Hematopoietic multipotent progenitor cell treated with erythropoietin and hydrocortisone succinate and interleukin-3 and kit ligand, for 4 days (in vitro differentiated cells): ENCODE data around the gene GREB1.

Experiments used
- DNase-seq: peaks from one replicate; pipeline ENCODE4 v3.0.0-alpha.2; 2015

Gene GREB1

DNA sequence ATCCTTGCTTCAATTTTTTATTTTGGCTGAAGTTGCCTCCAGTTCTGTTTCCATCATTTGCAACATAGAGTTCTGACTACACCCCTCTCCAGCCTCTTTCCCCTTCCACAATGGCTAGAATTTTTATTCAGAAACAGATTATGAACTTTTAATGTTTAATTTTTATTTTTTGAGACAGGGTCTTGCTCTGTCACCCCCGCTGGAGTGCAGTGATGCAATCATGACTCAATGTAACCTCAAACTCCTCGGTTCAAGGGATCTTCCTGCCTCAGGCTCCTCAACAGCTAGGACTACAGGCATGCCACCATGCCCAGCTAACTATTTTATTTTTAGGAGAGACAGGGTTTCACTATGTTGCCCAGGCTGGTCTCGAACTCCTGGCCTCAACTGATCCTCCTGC, 133.3 kb downstream of the GREB1 start:
- DNase-seq: no peak

DNA sequence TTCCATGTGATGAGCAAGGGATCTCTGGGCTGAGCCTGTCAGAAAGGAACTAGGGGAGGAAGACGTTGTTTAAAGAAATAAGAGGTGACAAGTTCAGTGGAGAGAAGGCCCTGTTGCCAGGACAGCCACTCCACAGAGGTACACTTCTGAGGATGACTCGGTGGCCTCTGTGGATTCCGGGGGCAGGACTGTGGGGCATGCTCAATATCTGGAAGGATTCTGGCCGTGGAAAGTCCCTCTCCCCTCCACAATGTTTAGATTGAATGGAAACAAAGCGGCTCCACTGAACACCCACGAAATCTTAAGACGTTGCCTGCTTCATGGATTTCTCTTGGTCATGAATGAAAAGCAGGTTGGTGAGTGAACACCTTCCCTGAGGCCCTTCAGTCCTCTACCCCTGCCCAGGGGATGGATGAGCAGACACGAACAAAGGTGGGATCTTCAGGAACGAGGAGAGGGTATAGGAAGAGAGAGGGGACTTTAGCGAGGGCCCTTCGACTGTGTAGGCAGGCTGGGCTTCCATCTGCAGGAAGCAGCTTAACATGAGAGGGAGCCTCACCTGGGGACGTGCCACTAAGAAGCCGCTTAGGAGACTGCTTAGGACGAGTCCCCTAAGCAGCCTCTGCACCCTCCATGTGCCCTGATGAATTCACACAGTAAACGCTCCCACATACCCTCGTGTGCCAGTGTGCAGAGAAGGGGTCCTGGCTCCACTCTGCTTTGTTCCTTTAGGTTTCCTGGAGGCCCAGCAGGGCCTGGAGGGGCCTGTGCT, 134.2 kb downstream of the GREB1 start:
- no peak for DNase-seq

DNA sequence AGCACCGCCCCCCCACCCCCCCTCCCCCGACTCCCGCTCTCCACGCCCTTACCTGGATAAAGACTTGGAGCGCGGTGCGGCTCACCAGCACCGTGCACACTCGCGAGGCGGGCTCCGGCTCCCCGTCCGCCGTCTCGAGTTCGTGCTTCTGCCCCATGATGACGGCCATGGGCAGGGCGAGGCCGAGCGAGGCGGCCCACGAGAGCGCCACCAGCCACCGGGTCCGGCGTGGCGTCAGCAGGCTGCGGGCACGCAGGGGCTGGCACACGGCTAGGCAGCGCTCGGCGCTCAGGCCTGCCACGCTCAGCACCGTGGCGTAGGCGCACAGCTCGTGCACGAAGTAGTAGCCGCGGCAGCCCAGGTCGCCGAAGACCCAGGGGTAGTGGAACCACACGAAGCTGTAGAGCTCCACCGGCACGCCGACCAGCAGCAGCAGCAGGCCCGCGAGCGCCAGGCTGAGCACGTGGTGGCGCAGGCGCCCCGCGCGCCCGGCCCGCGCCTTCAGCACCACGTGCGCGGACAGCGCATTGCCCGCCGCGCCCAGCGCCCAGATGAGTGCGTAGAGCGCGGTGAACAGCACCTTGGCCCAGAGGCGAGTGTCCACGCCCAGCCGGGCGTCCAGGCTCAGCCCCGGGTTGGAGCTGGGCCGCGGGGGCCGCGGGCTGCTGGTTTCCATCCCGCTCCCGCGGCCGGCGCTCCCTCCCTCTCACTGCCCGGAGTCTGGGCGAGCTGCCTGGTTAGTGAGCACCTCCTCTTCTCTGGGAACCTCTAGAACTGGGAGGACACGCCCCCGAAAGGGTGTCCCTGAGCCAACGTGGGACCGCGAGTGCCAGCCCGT, 135.8 kb downstream of the GREB1 start, which contains the start of gene NTSR2:
Gene NTSR2 (minus strand): TSS at position 742 of the 838 bp plus-strand sequence. CDS start 66 bp downstream, at position 676.
- DNase-seq: peak; percentile 82

DNA sequence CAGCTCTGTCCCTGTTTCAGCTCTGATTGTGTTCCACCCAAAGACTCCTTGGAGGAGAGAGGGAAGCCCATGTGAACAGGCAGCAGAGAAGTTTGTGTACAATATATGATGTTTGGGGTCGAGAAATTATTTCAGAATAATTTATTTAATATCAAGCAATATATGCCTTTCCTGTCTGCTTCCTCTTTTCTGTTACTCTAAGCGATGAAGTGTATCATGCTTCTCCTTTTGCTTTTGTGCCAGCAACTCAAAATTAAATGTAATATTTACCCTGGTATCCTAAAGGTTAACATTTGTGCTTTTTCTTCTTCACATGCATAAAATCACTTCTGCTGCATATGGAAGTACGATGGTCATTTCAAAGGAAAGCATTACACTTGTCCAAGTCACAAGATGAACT, 138.6 kb downstream of the GREB1 start:
- no peak for DNase-seq

DNA sequence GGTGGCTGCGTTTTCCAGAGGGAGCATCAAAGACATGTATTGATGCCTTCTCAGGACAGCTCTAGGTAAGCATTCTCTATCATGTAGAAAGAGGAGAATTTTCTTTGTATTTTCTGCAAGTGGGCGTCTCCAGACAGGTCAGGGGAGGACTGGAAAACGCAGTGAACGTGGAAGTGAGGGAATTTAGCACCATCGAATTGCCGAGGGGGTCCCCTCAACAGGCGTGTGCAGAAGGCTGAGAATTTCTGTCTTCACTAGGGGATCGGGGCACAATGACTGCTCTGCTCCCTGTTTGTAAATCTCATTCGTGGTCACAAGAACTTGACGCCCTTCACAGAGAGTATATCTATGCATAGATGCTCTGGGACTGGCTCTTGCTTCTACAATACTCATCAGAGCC, 141.1 kb downstream of the GREB1 start:
- no peak for DNase-seq

DNA sequence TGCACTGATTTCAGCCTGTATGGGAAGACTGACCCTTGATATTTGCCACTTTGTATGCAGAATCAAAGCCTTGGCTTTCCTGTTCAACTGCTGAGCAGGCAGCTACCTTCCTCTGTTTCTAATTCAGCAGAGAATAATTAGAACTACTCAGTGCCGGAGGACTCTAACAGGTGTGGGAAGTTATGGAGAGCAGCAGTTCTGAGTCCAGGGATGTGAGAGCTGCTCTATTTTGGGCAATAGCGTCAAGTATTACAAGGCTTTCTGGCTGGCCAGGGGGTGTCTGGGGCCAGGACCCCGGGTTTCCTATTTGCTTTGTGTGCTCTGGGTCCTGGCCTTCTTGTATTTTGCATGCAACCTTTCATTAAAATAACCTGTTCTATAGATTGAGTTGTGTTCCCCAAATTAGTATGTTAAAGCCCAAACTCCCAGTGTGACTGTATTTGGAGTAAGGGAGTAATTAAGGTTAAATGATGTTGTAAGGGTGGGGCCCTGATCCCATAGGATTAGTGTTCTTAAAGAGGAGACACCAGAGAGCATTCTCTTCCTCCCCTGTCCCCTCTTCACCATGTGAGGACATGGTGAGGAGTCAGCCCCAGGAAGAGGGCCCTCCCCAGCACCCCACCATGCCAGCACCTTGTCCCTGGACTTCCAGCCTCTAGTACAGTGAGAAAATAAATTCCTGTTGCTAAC, 141.7 kb downstream of the GREB1 start:
- DNase-seq: no peak

DNA sequence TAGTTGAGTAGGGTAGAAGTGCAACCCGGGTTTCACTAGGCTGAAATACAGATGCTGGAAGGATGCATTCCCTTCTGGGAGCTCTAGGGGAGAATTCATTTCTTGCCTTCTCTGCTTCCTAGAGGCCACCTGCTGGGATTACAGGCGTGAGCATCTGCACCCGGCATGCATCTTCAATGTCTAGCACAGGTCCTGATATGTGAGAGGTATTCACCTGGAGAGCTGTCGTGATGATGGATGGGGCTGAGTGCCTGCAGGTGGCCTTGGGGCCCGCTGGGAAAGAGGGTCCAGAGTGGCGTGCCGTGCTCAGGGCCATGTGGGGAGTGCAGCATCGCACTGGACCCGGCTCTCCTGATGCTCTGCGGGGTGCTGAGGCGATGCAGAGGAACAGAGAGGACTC, 142.8 kb downstream of the GREB1 start:
- DNase-seq: no peak

DNA sequence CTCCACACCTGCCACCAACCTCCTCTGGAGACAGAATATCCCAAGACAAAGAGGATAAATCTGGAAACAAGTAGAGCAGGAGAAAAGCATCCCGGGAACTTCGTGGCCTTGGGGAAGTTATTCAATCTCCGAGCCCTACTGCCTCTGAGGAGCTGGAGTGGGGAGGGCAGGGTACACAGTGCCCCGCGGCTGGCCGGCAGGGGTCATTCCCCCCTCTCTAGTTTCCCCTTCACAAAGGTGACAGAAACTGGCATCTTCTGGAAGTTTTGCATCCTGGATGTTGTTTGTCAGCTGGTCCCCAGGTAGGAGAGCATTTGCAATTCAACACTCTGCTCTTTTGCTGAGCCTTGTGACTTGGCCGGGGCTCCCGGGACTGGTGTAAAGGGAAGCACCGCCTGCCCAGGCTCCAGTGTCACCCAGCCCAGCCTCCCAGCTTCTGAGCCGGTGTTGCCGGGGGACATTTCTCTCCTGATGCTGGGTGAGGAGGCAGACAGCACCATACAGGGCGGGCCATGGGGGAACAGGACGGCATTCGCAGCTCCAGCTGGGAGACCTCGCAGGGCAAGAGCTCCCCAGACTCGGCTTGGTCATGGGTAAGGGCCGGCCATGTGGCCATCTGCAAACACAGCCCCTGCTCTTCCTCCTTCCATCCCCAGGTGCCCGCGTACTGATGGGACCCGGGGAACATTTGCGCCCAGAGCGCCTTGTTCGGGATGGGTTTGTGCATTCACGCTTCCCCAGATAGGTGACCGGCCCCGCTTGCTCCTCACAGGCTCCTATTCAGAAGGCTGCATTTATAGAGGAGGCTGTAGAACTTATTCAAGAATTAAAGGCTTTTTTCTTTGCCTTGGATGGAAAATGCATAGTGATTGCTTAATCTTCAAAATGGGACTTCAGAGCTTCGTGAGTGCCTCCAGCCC, 143.6 kb downstream of the GREB1 start:
- DNase-seq: no peak

DNA sequence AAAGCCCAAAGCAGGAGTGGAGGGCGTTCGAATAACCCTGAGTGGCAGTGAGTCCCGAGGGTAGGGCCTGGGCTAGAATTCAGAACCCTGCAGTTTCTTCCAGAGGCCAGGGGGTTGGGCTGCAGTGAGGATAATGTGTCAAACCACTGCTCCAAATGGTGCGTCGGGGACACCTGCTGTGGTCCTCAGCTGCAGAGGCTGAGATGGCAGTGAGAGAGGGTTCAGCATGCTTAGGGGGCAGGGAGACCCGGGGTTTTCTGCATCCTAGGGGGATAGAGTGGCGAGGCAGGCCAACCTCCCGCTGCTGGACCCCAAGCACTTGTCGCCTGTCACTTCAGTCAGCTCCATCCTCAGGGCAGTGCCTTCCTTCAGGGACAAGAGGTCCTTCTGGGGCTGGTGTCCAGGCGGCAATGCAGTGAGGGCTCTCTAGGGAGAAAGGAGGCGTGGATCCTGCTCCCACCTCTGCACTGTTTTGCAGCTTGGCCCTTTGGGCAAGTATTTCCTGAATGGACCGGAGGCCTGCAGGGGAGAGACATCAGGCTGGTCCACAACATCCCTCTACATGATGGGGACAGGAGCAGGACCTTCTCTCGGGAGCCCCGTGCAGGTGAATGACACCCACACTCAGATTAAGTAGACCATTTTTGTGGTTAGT, 144.6 kb downstream of the GREB1 start:
- DNase-seq: no peak

DNA sequence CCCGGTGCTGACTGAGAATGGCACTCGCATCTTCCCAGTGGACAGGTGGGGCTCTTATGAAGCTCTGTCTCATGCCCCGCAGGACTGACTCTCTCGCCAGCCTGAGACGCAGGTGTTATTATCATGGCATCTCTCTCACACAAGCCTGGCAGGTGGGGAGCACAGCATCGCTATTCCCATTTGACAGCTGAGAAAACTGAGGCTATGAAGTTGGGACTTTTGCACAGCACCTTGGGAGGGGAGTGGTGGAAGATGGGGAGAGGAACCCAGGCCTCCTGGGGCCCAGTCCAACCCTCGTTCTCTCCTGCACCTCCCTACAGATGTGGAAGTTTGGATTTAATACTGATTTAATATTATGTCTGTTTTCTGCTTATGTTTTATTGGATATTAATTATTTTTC, 145.2 kb downstream of the GREB1 start:
- no peak for DNase-seq

DNA sequence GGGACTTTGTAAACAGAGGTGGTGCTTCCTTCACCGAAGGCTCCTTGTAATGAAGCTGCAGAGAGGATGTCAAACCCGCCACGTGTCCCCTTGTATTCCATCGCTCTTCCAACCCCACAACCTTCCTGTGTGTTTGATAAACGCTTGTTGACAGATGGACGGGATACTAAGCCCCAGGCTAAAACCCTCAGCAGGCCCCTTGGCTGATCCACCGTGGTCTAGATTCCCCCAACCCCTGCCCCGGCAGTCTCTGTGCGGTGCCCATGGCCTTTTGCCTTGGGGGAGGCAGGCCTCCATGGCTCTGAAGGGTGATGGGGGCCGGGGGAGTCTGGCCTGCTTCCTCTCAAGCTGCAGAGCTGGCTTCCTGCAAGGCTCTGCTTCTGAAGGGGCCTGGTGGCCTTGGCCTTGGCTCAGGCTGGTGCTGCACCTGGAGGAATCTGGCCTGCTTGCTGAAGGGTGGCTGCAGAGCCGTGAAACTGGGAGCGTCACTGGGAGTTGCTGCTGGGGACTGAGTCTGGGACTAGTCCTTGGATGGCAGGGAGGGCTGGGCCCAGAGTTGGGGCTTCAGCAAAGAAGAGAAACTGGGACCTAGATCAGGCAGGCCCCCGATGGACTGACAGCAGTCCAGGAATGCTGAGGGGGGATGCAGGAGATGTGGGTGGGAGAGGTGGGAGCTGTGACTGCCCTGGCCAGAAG, 145.8 kb downstream of the GREB1 start:
- no peak for DNase-seq

DNA sequence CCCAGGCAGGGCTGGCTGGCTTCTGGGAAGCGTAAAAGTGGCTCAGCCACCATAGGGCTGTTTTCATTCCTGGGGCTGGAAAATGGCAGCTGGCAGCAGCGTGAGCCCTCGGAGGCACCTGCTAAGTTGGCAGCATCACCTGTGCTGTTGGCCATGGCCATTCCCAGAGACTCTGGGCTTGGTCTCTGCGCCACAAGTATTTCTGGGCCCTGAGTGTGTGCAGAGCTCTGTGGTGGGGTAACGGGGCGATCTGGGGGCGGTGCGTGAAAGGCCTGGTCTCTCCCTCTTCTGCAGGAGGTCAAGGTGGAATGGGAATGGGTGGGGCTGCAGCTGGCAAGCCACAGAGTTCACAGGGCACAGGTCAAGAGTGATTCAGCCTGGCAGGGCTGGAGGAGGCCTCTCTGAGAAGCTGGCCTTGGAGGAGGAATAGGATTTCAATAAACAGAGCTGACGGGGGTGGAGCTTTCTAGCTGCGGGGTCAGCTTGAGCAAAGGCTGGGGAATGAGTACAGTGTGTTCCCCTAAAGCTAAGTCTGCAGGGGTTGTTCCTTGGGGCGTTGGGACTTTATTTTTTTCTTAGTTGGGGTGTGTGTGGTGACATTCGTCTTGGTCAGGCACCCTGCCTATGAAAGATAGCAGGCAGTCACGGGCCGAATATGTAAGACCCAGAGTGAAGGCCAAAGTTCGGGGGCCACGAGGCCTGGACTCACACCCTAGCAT, 146.5 kb downstream of the GREB1 start:
- DNase-seq: no peak

DNA sequence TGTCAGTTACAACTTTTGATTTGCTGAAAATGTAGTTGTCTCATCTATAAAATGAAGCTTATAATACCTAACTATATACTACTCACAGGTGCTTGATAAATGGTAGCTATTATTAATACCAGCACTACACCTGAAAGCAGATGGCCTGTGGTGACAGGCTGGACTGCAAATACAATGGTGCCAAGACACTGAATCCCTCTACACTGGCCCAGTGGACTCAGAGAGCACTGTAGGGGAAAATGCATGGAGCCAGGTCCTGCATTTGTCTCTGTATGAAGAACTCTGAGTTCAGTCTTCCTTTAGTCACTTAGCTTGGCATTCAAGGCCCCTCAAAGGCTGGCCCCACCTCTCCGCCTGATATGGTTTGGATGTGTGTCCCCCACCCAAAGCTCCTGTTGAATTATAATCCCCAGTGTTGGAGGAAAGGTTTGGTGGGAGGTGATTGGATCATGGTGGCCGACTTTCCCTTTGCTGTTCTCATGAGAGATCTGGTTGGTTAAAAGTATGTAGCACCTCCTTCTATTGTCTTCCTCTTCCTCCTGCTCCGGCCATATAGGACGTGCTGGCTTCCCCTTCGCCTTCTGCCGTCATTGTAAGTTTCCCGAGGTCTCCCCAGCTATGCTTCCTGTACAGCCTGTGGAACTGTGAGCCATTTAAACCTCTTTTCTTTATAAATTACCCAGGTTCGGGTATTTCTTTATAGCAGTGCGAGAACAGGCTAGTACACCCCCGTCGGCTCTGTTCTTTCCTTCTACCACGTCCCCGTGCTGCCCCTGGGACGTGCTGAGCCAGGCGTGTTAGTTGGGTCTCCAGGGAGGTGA, 147.3 kb downstream of the GREB1 start:
- no peak for DNase-seq

DNA sequence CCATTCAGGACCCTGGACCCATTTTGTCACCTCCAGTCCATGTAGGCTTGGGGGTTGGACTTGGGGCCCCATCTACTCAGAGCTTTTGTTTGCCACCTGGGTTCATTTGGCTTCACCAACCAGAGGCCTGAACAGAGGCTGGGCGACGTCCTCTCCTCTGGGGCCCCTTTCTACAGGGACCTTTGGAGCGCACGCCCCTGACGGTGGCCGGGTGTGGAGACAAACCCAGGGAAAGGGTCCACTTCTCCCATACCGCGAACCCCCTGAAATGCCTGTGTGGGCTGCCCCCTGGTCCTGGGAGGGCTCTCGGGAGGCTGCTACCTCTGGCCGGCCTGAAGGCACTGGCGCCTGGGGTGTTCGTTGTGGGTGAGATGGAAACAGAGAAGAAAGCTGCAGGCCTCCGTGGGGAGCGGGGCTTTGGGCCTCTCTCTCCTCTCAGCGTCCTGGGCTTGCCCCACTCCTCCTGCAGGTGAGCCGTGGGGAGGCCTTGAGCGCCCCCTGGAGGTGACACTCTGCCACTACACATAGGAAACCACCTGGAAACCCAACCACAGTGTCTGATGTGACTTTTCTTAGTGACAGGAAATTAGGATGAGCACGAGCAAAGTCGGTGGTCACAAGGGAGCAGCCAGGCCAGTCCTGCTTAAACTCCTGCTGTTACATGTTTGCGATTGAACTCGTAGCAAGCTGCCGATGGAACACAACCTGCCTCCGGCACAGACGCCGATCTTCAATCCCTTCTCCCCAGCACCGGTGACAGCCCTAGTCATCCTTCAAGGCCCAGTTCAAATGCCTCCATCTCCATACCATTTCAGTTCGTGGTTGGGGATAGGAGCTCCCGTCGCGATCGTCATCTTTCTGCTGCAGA, 148.1 kb downstream of the GREB1 start:
- DNase-seq: peak; percentile 60

DNA sequence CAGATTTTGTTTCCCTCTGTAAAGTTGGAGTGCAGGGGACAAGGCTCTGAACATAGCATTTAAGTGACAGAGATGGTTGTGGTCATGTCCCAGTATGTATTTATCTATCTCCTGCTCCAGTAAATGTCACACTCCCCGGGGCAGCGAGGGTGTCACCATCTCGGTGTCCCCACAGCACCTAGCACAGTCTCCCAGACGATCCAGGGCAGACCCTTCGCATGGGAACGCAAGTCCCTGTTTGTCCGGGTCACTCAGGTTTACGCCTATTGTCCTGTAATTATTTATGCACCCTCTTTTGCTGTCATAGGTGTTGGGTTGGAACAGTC, 148.7 kb downstream of the GREB1 start:
- DNase-seq: no peak

DNA sequence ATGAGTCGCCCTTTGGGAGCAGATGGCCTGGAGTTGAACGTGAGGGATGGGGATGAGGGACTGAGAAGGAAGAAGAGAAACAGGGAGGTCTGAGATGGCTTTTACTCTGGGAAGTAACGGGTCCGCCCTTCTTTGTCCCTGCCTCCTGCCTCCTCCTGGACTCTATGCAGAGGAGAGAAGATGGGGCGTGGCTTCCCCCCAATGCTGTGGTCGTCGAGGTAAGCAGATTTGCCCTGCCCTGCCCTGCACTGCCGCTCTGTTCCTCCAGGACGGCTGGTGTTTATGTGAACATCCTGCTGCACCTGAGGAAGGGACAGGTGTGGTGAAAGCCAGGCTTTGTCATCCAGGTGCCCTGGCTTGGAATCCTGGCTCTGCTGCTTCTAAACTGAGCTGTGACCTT, 149.6 kb downstream of the GREB1 start:
- DNase-seq: no peak

DNA sequence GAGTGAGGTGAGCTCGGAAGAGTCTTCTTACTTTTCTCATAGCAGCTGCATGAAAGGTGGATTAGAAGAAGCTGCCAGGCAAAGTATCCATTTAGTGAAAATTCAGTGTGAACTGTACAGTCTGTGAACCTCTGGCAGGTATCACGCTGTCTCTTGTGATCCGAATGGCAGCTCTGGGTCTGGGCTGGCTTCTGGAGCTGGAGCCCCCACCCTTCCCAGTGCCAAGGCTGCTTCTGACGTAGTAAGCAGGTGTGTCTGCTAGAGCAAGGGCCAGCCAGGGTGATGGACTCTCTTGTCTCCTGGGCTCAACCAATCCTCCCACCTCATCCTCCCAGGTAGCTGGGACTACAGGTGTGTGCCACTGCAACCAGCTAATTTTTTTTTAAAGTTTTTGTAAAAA, 150.1 kb downstream of the GREB1 start:
- no peak for DNase-seq

DNA sequence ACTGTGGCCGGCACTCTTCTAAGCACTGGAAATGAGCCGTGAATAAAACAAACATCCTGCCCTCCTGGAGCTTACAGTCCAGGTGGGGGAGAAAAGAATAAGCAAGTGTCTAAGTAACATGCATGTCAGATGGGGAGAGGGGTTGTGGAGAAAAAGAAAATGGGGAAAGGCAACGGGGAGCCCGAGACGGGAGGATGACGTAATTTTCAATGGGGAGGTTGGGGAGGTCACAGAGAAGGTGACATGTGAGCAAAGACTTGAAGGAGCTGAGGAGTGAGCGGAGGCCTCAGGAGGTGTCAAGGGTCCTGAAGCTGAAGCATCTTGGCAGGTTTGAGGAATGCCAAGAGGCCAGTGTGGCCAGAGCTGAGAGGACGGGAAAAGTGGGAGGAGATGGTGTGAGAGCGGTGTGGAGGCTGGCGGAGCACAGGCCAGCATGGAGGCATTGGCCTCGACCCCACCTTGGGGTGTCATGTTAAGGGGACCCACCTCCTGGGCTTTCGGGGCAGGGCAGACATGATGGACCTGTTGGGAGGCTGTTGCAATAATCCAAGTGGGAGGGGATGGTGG, 151.1 kb downstream of the GREB1 start:
- DNase-seq: no peak
